GM19193 (cell line): ENCODE results near the gene NBL1.

Source experiments
- POLR2A ChIP-seq: IDR thresholded peaks from 4 replicates; pipeline ENCODE4 v1.6.1; 2011; ENCODE audit not compliant: insufficient read depth, insufficient read length; ENCODE audit errors: extremely low read depth

Gene NBL1

GRCh38 chr1:19616489-19616888 lies 27.6 kb upstream of the NBL1 start:
- no peak for TF ChIP-seq POLR2A

- TF ChIP-seq POLR2A: no peak
These were observed 26.7 kb upstream of the NBL1 start for GRCh38 chr1:19617376-19617775.

DNA sequence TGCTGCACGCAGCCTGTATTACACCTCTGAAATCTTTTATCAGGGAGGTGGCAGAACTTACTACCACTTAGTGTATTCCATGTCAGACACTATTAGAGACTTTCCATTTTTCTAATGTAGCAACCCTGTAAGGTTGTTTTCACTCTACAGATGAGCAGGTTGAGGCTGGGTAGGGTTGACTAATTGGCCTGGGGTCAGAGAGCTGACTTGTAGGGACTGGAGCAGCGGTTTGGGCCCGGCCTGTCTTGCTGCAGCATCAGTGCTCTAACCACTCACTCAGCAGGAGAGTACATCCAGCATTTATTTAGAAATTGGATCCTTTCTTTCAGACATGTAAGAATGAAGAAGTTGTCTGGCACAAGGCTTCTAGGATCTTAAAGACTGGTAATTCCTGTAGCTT lies 25.7 kb upstream of the NBL1 start:
- no peak for TF ChIP-seq POLR2A

DNA sequence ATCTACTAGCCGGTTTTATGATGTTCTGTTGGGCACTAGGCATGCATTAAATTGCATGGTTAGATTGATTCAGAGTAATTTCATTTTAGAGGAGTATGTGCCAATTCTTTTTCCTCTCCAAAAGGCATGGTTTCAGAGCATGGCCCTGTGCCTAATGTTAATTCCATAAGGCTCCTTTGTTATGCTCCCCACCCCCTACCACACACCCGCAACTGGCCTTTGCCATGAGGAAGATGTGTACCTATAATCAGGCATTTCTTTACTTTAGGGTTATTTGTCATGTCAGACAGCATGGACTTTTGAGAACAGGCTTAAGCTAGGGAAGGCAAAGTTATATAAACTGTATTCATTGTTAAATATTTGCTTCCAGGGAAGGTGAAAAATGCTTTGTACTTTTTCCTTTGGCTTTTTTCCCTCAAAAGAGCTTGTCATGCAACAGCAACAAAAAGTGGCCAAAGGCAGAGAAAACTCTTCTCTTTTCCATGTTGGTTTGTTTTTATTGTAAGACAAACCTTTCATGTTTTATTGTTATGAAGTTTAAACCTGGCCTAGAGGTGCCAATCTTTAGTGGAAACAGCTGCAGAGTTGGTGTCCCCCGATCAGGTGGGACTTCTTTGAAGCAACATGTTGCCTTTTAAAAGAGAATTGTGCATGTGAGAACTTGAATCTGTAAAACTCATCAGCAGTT lies 24.3 kb upstream of the NBL1 start:
- TF ChIP-seq POLR2A: no peak

- TF ChIP-seq POLR2A: no peak
These were observed 23.3 kb upstream of the NBL1 start for GRCh38 chr1:19620786-19621185.

DNA sequence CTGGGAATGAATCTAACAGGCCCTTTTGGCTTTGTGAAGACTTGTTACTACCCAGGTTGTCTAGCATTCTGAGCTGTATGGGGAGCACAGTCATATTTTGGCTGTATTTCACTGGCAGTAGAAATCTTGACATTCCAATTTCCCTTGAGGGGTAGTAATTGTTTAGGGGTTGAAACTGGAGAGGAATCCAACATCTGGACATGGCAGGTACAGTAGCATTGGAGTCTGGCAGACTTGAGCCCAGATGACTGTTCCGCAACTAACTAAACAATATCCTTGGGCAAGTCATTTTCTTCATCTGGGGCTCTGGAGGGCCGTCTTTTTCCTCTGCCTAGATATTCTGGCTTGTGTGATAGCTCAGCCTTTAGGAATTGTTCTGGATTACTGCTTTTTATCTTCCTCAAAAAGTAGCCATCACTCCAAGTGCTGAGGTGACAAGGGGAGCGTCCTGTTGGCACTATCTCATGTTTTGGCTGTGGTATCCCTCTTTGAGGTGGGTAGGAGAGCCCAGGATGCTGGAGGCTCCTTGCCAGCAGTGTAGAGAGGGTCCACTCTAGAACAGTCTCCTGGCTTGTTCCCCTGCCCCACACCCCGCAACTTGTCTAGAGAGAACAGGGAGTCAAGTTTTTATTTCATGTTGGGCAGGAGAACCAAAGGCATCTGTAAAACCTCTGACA lies 22.7 kb upstream of the NBL1 start:
- no peak for TF ChIP-seq POLR2A

DNA sequence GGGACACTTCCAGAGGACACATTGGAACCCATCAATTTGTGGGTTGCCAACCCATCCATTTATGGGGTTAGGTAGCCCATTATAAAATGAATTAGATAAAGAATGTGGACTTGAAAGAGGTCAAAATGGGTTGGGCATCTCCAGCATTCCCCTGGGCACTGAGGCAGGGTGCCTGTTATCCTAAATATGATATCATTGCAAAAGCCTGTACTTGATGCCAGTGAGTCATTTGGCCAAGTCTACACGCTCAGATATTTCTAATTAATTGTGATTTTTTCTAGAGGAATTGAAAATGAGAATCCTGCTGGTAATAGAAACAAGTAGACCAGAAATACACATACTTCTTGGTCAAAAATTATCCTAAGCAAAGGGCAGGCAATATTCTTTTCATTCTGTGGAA lies 21.9 kb upstream of the NBL1 start:
- TF ChIP-seq POLR2A: no peak

GRCh38 chr1:19623523-19623922 lies 20.6 kb upstream of the NBL1 start:
- TF ChIP-seq POLR2A: no peak

GRCh38 chr1:19625291-19625937 lies 18.7 kb upstream of the NBL1 start:
- TF ChIP-seq POLR2A: no peak

DNA sequence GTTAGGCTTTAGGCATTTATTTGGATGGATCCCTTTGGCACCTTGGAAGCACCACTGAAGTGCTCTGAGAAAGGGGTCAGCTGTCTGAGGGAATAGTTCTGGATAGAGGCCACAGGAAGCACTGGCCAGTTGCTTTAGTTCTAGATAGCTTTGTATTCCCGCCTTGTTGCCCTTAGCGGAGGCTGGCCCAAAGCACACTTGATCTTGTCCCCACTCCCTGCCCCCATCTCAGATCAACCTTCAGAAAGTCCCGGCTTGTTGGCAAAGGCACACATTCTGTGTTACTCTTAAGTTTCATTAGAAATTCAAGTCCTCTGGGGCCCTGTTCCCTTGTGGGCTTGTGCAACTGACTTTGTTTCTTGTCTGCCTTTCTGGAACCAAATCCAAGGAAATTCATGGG lies 15.2 kb upstream of the NBL1 start:
- TF ChIP-seq POLR2A: no peak

DNA sequence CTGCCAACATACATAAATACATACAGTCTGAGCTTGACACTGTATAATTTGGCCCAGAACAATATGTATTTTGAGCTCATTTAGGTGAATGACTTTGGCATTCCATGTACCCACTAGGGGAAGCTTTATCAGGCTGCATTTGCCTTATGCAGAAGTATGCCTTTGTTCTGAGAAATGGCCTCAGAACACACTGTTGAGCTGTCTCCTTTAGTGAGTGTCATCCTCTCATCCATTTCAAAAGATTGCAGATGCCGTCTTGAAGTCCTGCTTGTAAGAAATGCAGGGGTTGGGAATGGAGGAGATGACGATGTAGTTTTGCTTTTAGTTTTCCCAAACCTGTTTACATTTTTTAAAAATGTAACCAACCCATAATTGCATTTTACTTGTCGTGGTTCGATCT lies 14.8 kb upstream of the NBL1 start:
- no peak for TF ChIP-seq POLR2A

- TF ChIP-seq POLR2A: no peak
These were observed 13.3 kb upstream of the NBL1 start for GRCh38 chr1:19630720-19631395.

DNA sequence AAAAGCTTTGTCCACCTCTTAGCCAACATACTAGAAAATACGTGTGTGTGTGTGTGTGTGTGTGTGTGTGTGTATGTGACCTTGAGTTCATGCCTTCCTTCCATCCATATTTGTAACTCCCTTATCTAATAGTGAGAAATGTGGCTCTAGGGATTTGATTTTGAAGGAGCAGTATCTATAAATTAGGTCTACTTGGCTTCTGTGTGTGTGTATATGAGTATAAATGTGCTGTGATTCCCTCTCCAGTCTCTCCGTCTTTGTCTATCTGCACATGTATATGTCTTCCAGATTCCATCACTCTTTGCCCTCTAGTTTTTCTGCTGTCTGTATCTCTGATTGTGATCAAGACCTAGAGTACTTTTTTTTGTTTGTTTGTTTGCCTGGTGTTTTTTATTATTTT lies 11.9 kb upstream of the NBL1 start:
- TF ChIP-seq POLR2A: no peak

GRCh38 chr1:19633106-19633505 lies 11.0 kb upstream of the NBL1 start:
- TF ChIP-seq POLR2A: no peak

GRCh38 chr1:19635646-19636045 lies 8.5 kb upstream of the NBL1 start:
- TF ChIP-seq POLR2A: no peak

DNA sequence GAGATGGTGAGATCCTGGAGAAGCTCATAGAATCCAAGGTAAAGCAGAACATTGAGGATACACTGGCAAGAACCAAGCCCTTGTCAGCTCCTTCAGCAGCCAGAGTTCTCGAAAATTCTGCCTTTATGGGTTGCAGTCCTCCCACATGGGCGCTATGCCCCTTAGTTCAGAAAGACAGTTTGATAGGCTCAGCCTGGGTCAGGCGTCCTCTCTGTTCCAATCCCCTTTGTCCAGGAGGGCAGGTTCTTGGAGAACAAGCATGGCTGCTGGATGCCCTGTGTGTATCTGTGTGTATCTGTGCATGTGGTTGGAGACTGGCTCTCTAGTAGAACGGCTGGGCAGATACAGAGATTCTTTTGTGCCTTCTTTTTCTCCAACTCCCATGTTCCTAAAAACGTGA lies 8.0 kb upstream of the NBL1 start:
- no peak for TF ChIP-seq POLR2A

DNA sequence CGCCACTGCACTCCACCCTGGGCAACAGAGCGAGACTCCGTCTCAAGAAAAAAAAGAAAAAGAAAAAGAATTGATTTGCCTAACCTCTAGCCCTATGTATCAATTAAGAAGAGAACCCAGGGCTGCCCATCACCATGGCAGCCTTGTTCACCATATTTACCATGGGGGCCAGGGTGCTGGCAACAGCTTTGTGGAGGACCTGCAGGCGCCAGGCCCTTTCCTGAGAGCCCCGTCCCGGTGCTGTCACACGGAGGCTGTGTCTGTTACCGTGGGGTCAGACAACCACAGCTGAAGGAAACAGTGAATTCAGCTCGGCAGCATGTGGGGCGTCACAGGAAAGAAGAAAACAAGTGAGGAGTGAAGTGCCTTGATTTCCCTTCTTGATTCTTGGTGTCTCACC lies 6.5 kb upstream of the NBL1 start:
- no peak for TF ChIP-seq POLR2A

DNA sequence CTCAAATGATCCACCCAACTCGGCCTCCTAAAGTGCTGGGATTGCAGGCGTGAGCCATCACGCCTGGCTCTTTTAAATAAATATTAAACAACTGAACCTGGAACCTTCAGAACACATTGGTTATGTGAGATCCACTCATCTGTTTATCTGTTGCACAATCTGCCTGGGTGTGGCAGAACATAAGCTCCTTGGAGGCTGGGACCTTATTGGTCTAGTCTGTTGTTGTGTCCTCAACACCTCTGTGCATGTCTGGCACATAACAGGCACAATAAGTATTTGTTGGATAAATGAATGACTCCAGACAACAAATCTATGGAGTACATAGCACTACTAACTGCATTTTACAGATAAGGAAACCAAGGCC lies 4.1 kb upstream of the NBL1 start:
- no peak for TF ChIP-seq POLR2A
